IPS-18a (cell line): Measurements from ENCODE around the gene VSIG10L2.

ENCODE experiments used
- H3K27ac ChIP-seq: one replicate; pipeline ENCODE4 v1.5.1; 2013; ENCODE audit warnings: low read length
- H3K27me3 ChIP-seq: one replicate; pipeline ENCODE4 v1.6.1; 2013; ENCODE audit warnings: mild to moderate bottlenecking, low read length; ENCODE audit not compliant: control insufficient read depth, insufficient read depth
- H3K36me3 ChIP-seq: one replicate; pipeline ENCODE4 v1.6.1; 2013; ENCODE audit warnings: low read depth, low read length; ENCODE audit not compliant: control insufficient read depth
- H3K4me1 ChIP-seq: one replicate; pipeline ENCODE4 v1.6.1; 2013; ENCODE audit warnings: low read depth, low read length; ENCODE audit not compliant: control insufficient read depth
- H3K4me3 ChIP-seq: one replicate; pipeline ENCODE4 v1.5.1; 2013; ENCODE audit warnings: low read length
- H3K9ac ChIP-seq: one replicate; pipeline ENCODE4 v1.6.1; 2013; ENCODE audit warnings: mild to moderate bottlenecking, low read length, moderate library complexity
- H3K9me3 ChIP-seq: one replicate; pipeline ENCODE4 v1.6.1; 2013; ENCODE audit warnings: low read depth, low read length; ENCODE audit not compliant: control insufficient read depth

The VSIG10L2 gene

DNA sequence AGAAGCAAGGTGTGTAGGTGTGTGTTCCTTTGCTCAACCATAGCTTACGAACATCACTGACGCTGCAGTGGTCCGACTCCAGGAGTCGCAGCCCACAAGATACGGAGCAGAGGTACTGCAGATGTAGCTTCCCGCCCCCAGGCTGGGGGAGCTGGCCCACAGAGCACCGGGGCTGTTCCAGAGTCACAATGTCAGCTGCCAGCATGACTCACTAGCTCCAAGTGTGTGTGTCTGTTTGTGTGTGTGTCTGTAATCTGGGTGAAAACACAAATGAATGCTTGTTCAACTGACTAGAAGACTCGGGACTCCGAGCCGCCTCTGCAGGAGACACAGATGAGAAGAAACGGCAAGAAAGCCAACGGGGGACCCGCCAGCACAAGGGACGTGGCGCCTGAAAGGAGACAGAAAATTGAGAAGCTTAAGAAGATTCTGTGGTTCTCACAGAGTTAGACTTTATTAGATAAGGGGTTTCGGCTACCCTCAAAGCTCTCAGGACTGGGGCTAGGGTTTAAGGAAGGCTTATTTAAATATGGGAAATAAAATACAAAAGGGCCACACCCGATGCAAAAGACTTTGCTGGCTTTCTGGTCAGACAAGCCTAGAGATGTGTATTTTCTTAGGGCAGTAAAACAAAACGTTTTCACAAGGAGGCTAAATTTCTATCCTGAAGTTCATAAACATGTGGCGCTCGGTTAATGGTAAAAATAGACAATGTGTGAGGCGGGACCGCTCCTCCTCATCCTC is 10.7 kb downstream of the VSIG10L2 start:
- Histone ChIP-seq H3K27me3 (no peaks in the 10 kb centered on the region), H3K9me3 (no peaks in the 10 kb centered on the region), H3K9ac (no peak overlapping the region), H3K36me3 (peaks cover 3% of the 10 kb centered on the region), H3K27ac (no peak overlapping the region), H3K4me3 (no peak overlapping the region), H3K4me1 (no peaks in the 10 kb centered on the region)

DNA sequence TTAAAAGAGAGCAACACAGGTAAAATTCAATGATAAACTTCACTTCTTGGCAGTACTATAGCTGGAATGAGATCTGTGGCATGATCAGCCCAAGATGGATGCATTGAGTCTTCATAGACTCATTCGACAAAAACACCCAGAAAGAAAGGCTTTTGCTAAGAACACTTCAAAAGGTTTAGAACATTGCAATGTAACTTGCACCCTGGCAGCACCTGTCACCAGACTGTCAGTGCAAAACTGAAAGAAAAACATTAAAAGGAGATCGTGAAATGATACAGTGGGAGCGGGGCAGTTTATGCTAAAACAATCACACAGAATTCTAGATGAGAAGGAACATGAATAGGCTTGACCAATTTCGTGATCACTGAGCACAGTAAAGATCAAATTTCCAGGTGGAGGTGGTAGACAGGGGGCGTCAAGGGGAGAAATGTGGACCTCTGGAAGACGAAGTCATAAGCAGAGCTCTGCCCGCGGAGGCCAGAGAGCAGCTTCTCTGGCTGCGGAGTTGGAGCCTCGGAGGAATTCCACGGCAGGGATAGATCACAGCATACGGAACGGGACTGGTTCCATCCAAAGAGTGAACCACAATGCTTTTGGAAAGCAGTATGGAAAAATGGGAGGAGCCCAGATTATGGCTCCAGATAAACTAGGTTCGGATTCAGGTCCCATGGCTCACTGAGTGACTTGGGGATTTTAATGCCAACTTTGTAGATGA is 11.9 kb downstream of the VSIG10L2 start:
- Histone ChIP-seq H3K9ac (no peak overlapping the region), H3K27me3 (no peaks in the 10 kb centered on the region), H3K4me3 (no peak overlapping the region), H3K36me3 (peaks cover 3% of the 10 kb centered on the region), H3K9me3 (no peaks in the 10 kb centered on the region), H3K4me1 (no peaks in the 10 kb centered on the region), H3K27ac (no peak overlapping the region)

DNA sequence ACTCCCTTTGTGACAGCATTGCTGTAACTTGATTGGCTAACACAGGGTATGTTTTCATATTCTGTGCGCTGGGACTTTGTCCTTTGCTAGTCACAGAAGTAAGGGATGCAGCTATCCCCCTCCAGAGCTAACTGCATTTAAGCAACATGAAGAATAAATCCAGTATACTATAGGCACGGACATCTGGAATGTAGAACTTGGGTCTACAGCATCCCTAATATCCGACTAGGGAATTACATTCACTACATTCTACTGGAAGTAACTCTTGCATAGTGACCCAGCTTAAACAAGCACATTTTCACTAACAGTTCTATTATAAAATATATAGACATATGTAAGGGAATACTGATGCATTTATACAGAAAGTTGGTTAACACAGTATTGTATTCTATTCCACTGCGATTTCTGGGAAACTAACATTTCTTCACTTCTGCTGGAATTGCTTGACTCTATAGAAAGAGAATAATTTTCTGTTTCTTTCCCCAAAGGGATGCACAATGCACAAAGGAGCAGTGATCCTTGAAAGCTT is 13.1 kb downstream of the VSIG10L2 start:
- Histone ChIP-seq H3K27ac (no peak overlapping the region), H3K4me3 (no peak overlapping the region), H3K36me3 (peaks cover 3% of the 10 kb centered on the region), H3K9me3 (no peaks in the 10 kb centered on the region), H3K9ac (no peak overlapping the region), H3K4me1 (no peaks in the 10 kb centered on the region), H3K27me3 (no peaks in the 10 kb centered on the region)

DNA sequence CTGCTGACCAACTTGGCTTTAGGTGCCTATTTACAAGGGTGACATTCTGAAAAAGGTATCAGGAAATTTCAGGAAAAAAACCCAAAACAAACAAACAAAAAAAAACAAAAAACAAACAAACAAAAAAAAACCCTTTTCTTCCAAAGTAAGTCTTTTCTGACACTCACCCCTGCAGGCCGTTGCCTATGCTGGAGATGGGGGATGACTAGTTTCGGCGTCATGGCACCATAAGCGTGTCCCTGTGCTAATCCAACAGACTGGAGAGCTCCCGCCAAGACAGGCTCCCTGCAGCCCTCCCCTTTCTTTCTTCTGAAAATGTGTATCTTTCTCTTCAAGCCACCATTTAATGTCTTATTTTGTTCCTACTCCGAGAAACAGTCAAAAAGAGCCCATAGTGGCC is 13.7 kb downstream of the VSIG10L2 start:
- Histone ChIP-seq H3K9me3 (no peaks in the 10 kb centered on the region), H3K4me1 (no peaks in the 10 kb centered on the region), H3K9ac (no peak overlapping the region), H3K4me3 (no peak overlapping the region), H3K36me3 (peaks cover 3% of the 10 kb centered on the region), H3K27me3 (no peaks in the 10 kb centered on the region), H3K27ac (no peak overlapping the region)

DNA sequence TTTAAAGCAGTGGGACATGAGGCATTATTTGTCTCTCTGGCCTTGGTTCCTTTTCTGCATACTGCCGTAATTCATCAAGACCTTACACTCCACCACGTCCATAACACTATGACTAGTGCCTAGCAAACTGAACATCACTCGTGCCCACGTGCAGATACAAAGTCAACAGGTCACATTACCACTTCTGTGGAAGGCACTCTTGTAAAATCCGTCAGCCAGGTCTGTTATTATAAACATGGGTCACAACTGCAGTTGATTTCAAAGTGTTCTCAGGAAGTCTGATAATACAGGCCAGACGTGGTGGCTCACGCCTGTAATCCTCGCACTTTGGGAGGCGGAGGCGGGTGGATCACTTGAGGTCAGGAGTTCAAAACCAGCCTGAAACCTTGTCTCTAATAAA is 14.1 kb downstream of the VSIG10L2 start:
- H3K27ac ChIP-seq: no peak overlapping the region
- no peak overlapping the region for H3K9ac ChIP-seq
- H3K4me3 ChIP-seq: no peak overlapping the region
- peaks cover 3% of the 10 kb centered on the region for H3K36me3 ChIP-seq
- no peaks in the 10 kb centered on the region for H3K4me1 ChIP-seq
- no peaks in the 10 kb centered on the region for H3K9me3 ChIP-seq
- H3K27me3 ChIP-seq: no peaks in the 10 kb centered on the region

DNA sequence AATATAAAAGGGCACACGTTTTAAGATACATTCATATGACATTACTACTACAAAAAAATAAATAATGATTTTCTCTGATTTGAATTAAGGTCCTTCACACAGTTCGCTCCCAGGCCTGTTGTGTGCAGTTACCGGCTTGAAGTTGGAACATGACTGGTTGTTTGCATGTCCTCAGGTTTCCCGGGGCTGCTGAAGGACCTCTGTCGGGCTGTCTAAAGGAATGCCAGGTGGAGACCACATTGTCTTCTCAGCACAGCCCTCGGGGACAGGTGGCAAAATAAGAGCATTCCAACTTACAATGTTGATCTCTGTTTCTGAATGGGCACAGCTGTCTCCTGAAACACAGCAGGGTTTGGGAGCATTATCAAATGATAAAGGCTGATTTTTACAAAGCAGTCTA is 14.9 kb downstream of the VSIG10L2 start:
- Histone ChIP-seq H3K9me3 (no peaks in the 10 kb centered on the region), H3K27me3 (no peaks in the 10 kb centered on the region), H3K36me3 (peaks cover 3% of the 10 kb centered on the region), H3K27ac (no peak overlapping the region), H3K9ac (no peak overlapping the region), H3K4me1 (no peaks in the 10 kb centered on the region), H3K4me3 (no peak overlapping the region)

DNA sequence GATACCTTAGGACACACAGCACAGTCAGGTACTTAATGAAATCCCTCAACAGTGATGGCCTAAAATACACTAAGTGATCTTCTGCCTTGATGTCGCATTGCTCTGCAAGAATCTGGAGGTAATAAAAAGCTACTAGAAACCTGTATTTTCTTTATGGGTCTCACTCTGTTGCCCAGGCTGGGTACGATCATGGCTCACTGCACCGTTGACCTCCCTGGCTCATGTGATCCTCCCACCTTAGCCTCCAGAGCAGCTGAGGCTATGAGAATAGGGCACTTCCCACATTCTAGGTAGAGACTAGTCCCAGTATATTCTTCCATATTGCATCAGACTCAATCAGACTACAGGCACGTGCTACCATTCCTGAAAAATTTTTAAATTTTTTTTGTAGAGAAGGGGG is 21.7 kb downstream of the VSIG10L2 start:
- no peak overlapping the region for H3K27ac ChIP-seq
- no peak overlapping the region for H3K4me3 ChIP-seq
- no peaks in the 10 kb centered on the region for H3K9me3 ChIP-seq
- no peaks in the 10 kb centered on the region for H3K4me1 ChIP-seq
- no peaks in the 10 kb centered on the region for H3K27me3 ChIP-seq
- H3K9ac ChIP-seq: no peak overlapping the region
- no peaks in the 10 kb centered on the region for H3K36me3 ChIP-seq

DNA sequence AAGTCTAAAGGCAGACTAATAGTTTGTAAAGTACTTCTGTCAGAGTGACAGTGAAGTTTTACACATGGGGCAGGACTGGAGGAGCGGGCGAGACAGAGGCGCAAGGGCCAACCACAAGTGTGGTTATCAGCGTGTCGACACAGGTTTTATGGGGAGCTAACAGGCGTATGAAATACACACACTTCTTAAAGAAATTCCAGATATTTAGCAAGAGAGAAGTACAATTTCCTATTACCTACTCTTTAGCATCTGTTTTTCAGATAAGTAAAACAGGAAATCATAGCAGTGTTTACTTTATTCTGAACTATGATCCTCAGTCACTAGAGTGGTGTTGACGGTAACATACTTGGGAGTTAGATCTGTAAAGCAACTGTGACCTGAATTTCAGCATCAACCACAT is 22.5 kb downstream of the VSIG10L2 start:
- Histone ChIP-seq H3K36me3 (no peaks in the 10 kb centered on the region), H3K9ac (no peak overlapping the region), H3K9me3 (no peaks in the 10 kb centered on the region), H3K27me3 (no peaks in the 10 kb centered on the region), H3K4me1 (no peaks in the 10 kb centered on the region), H3K4me3 (no peak overlapping the region), H3K27ac (no peak overlapping the region)

DNA sequence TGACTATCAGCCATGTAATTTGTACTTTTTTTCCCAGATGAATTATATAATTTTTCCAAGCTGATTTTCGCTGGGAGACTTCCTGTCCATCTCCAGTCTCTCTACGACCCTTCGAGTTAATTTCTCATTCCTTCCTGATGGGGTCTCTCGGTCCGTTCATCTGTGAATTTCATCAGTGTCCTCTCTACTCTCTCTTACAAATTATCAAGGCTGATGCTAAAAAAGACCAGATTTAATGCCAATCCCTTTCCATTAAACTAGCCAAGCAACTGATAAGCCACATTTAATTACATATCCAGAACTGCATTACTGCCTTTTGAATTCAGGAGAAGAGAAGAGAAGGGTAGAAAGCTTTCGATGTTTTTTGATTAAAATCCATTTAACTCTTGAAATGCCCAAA is 25.8 kb downstream of the VSIG10L2 start:
- H3K36me3 ChIP-seq: no peaks in the 10 kb centered on the region
- no peak overlapping the region for H3K4me3 ChIP-seq
- no peak overlapping the region for H3K9ac ChIP-seq

DNA sequence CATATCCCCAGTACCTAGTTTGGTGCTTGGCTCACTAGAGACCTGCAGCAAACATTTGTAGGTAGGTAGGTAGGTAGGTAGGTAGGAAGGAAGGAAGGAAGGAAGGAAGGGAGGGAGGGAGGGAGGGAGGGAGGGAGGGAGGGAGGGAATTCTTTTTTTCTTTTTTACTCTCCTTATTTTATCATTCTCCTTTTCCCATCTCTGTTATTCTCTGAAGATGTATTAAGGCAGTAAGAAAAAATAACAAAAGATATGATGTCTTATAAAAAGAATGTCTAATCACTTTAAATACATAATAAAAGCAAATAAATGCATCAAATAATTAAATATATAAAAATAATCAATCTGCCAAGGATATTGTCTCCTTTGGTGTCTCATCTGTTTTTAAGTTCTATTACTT is 28.4 kb downstream of the VSIG10L2 start:
- Histone ChIP-seq H3K9ac (no peak overlapping the region), H3K27me3 (no peaks in the 10 kb centered on the region), H3K4me3 (no peak overlapping the region), H3K9me3 (no peaks in the 10 kb centered on the region), H3K4me1 (peaks cover under 1% of the 10 kb centered on the region), H3K27ac (no peak overlapping the region), H3K36me3 (no peaks in the 10 kb centered on the region)

More for the DNA sequence above, 25.8 kb downstream of the VSIG10L2 start:
- Histone ChIP-seq H3K9me3 (no peaks in the 10 kb centered on the region), H3K4me1 (no peaks in the 10 kb centered on the region), H3K27ac (no peak overlapping the region), H3K27me3 (no peaks in the 10 kb centered on the region)

DNA sequence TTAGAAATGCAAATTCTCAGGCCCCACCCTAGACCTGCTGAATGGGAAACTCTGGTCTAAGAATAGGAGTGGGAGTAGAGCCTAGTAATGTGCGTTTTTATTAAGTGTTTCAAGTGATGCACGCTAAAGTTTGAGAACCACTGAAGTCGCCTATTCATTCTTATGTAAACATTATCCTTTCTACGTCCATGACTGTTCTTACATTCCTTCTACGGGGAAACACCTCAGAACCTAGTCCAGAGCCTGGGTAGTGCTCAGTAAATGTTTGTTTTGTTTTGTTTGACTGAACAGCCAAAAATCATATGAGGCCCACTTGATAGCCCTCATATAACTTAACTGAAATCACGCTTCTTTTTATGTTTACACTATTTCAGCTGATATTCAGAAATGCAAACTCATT is 29.8 kb downstream of the VSIG10L2 start:
- H3K36me3 ChIP-seq: no peaks in the 10 kb centered on the region
- H3K4me1 ChIP-seq: peaks cover 14% of the 10 kb centered on the region
- H3K27ac ChIP-seq: no peak overlapping the region
- no peaks in the 10 kb centered on the region for H3K27me3 ChIP-seq
- no peak overlapping the region for H3K4me3 ChIP-seq
- H3K9ac ChIP-seq: no peak overlapping the region
- H3K9me3 ChIP-seq: no peaks in the 10 kb centered on the region

DNA sequence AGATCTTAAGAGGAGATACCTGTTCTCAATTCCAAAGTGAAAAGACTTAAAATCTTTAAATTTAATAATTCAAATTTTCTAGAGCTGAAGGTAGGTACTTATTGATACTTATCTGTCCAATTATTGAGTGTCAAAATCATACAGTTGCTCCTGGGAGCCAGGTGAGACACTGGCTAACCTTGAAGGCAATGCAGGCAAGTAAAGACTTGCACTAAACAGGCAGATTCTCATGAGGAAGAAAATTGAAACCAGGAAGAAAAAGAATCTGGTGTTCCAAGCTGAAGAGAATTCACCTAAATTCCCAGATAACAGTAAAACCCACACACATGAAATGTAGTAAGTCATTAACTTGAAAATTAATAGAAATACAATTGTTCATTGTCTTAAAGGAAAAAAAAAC is 30.3 kb downstream of the VSIG10L2 start:
- H3K4me3 ChIP-seq: no peak overlapping the region
- no peak overlapping the region for H3K9ac ChIP-seq
- no peaks in the 10 kb centered on the region for H3K36me3 ChIP-seq
- peaks cover 17% of the 10 kb centered on the region for H3K4me1 ChIP-seq
- no peaks in the 10 kb centered on the region for H3K9me3 ChIP-seq
- H3K27ac ChIP-seq: no peak overlapping the region
- H3K27me3 ChIP-seq: no peaks in the 10 kb centered on the region
